GM12878 (cell line): ENCODE results near the gene SMIM44. TPM values are rescaled to one million over a fixed set of nuclear protein-coding genes. Genes with fewer than 3 reads are reported as not detected.

Experiments
- ATAC-seq: fragments of 200-7000 bp; cut with Tn5 transposase; 3 replicates; pipeline ENCODE4 v1.9.1; 2020; ENCODE audit warnings: mild to moderate bottlenecking, moderate library complexity
- BruUV-seq: library from RNA; stranded (reverse); fragments of 400-500 nt; replicated peaks from 2 replicates; lab custom pipeline; 2021; lab: Mats Ljungman, UMichigan
- CTCF ChIA-PET: fragments of 300-600 bp; sonication (Branson Sonifier 250); formaldehyde crosslinking; extraction: SDS; loops from one replicate; lab custom pipeline; 2021; ENCODE audit warnings: inconsistent platforms; lab: Yijun Ruan, JAX
- POLR2A ChIA-PET: fragments of 350-600 bp; formaldehyde crosslinking; extraction: SDS; loops from one replicate; lab custom pipeline; 2021; ENCODE audit warnings: inconsistent platforms; lab: Charles Lee
- RAD21 ChIA-PET: fragments of 300-600 bp; sonication (Branson Sonifier 250); formaldehyde crosslinking; loops from one replicate; lab custom pipeline; 2023; ENCODE audit warnings: antibody characterized with exemption; ENCODE audit not compliant: unreplicated experiment; lab: Charles Lee
- SMC1A ChIA-PET: fragments of 300-600 bp; sonication (Branson Sonifier 250); formaldehyde crosslinking; loops from one replicate; lab custom pipeline; 2023; ENCODE audit not compliant: unreplicated experiment, uncharacterized antibody; lab: Charles Lee
- DNase-seq: peaks from one replicate; pipeline ENCODE4 v3.0.0-alpha.2; 2011; ENCODE audit warnings: low read depth, low spot score
- FAIRE-seq: peaks from 3 replicates; lab custom pipeline; 2011; peaks lifted over from hg19 to GRCh38; lab: Jason Lieb, UNC
- H2AFZ ChIP-seq: 2 replicates; pipeline ENCODE4 v1.6.0; 2011; ENCODE audit warnings: low read depth, low read length, control low read depth; ENCODE audit not compliant: control insufficient read depth
- H3K27ac ChIP-seq: 2 replicates; pipeline ENCODE4 v1.5.1; 2011; ENCODE audit warnings: control low read depth; ENCODE audit not compliant: control insufficient read depth, insufficient read depth
- H3K27me3 ChIP-seq, 2 experiments: replicated peaks in 1 of 2; 2 replicates each; pipeline versions ENCODE4 v1.6.0 to v1.6.1; 2011; ENCODE audit warnings: low read length in 1 of 2; ENCODE audit not compliant: control insufficient read depth in 2 of 2, insufficient read depth in 2 of 2
- H3K36me3 ChIP-seq, 2 experiments: 2 replicates each; pipeline ENCODE4 v1.5.1; 2011; ENCODE audit warnings: low read length in 1 of 2; ENCODE audit not compliant: control insufficient read depth in 2 of 2, insufficient read depth in 2 of 2
- H3K4me1 ChIP-seq: 2 replicates; pipeline ENCODE4 v1.6.1; 2011; ENCODE audit warnings: mild to moderate bottlenecking, low read length, moderate library complexity, mixed read lengths; ENCODE audit not compliant: control insufficient read depth, insufficient read depth
- H3K4me2 ChIP-seq: 2 replicates; pipeline ENCODE4 v1.6.0; 2011; ENCODE audit warnings: control low read depth; ENCODE audit not compliant: control insufficient read depth, insufficient read depth
- H3K4me3 ChIP-seq: fragments of 200-600 bp; sonication (generic); 2 replicates; pipeline ENCODE4 v1.5.1; 2016
- H3K79me2 ChIP-seq: 2 replicates; pipeline ENCODE4 v1.6.0; 2011; ENCODE audit warnings: low read length; ENCODE audit not compliant: control insufficient read depth, insufficient read depth
- H3K9ac ChIP-seq: 2 replicates; pipeline ENCODE4 v1.8.0; 2011; ENCODE audit warnings: low read length, control low read depth, mixed read lengths; ENCODE audit not compliant: control insufficient read depth, insufficient read depth
- H3K9me3 ChIP-seq: replicated peaks from 3 replicates; pipeline ENCODE4 v1.5.1; 2011; ENCODE audit warnings: mild to moderate bottlenecking, low read length; ENCODE audit not compliant: control insufficient read depth, insufficient read depth
- H4K20me1 ChIP-seq: 2 replicates; pipeline ENCODE4 v1.6.0; 2011; ENCODE audit not compliant: control insufficient read depth, insufficient read depth
- ATF2 ChIP-seq: IDR thresholded peaks from 2 replicates; pipeline ENCODE4 v1.6.1; 2012; ENCODE audit warnings: low read length, inconsistent platforms
- BACH1 ChIP-seq: fragments of 450-650 bp; IDR thresholded peaks from 2 replicates; pipeline ENCODE4 v1.6.1; 2017; ENCODE audit warnings: mild to moderate bottlenecking, borderline replicate concordance
- BCL11A ChIP-seq: IDR thresholded peaks from 2 replicates; pipeline ENCODE4 v1.6.1; 2011; ENCODE audit warnings: low read depth, low read length
- CHD1 ChIP-seq: IDR thresholded peaks from 2 replicates; pipeline ENCODE4 v1.6.1; 2012; ENCODE audit warnings: low read depth, low read length, improper control_type of control experiment
- CHD4 ChIP-seq: fragments of 200-600 bp; sonication (generic); IDR thresholded peaks from 2 replicates; pipeline ENCODE4 v1.6.1; 2016; ENCODE audit warnings: mild to moderate bottlenecking
- E2F4 ChIP-seq: IDR thresholded peaks from 2 replicates; pipeline ENCODE4 v1.6.1; 2012; ENCODE audit warnings: low read depth, low read length, improper control_type of control experiment
- FOXK2 ChIP-seq: fragments of 450-650 bp; IDR thresholded peaks from 2 replicates; pipeline ENCODE4 v1.6.1; 2017; ENCODE audit warnings: mild to moderate bottlenecking, moderate library complexity
- GABPA ChIP-seq: IDR thresholded peaks from 2 replicates; pipeline ENCODE4 v1.6.1; 2014; ENCODE audit warnings: antibody characterized with exemption, low read depth, mild to moderate bottlenecking, inconsistent platforms
- HDAC6 ChIP-seq: fragments of 200-600 bp; sonication (generic); IDR thresholded peaks from one replicate; pipeline ENCODE4 v1.8.0; 2017; ENCODE audit warnings: antibody characterized with exemption; ENCODE audit not compliant: unreplicated experiment
- IRF4 ChIP-seq: IDR thresholded peaks from 2 replicates; pipeline ENCODE4 v1.6.1; 2011; ENCODE audit warnings: low read depth, low read length
- KLF5 ChIP-seq: fragments of 450-650 bp; IDR thresholded peaks from 2 replicates; pipeline ENCODE4 v1.6.1; 2014; ENCODE audit warnings: mild to moderate bottlenecking; ENCODE audit not compliant: partially characterized antibody
- MXI1 ChIP-seq: fragments of 150-350 bp; IDR thresholded peaks from 2 replicates; pipeline ENCODE4 v1.6.1; 2011; ENCODE audit warnings: low read depth, mild to moderate bottlenecking, inconsistent platforms, low read length, improper control_type of control experiment
- NFYA ChIP-seq: IDR thresholded peaks from 2 replicates; pipeline ENCODE4 v1.6.1; 2011; ENCODE audit warnings: low read depth, mild to moderate bottlenecking, low read length, improper control_type of control experiment, borderline replicate concordance
- NFYB ChIP-seq: IDR thresholded peaks from 2 replicates; pipeline ENCODE4 v1.6.1; 2011; ENCODE audit warnings: low read depth, mild to moderate bottlenecking, low read length, improper control_type of control experiment, moderate library complexity; ENCODE audit not compliant: insufficient read depth
- SMAD1 ChIP-seq: fragments of 450-650 bp; IDR thresholded peaks from 2 replicates; pipeline ENCODE4 v1.6.1; 2018; ENCODE audit warnings: mild to moderate bottlenecking, low read depth; ENCODE audit not compliant: partially characterized antibody
- TCF7 ChIP-seq: IDR thresholded peaks from 2 replicates; pipeline ENCODE4 v1.6.1; 2014; ENCODE audit warnings: antibody characterized with exemption, borderline replicate concordance
- YBX1 ChIP-seq: fragments of 450-650 bp; IDR thresholded peaks from 2 replicates; pipeline ENCODE4 v1.6.1; 2016; ENCODE audit warnings: antibody characterized with exemption
- ZNF217 ChIP-seq: fragments of 450-650 bp; IDR thresholded peaks from 2 replicates; pipeline ENCODE4 v1.6.1; 2017; ENCODE audit warnings: antibody characterized with exemption, mild to moderate bottlenecking
- ZNF592 ChIP-seq: fragments of 450-650 bp; IDR thresholded peaks from 2 replicates; pipeline ENCODE4 v1.6.1; 2017; ENCODE audit warnings: mild to moderate bottlenecking, moderate library complexity
- WGBS: methylation state at CpG from one replicate; pipeline ENCODE4 v1.1.6; 2016; ENCODE audit warnings: low lambda C conversion rate; ENCODE audit not compliant: insufficient replicate concordance, insufficient coverage; ENCODE audit errors: missing lambda C conversion rate; 5-methylcytosine and 5-hydroxymethylcytosine counted together
- in situ Hi-C: fragments of 300-500 bp; cut with MboI; formaldehyde crosslinking; loops from 9 replicates; pipeline ENCODE4 v1.14.3; 2018; ENCODE audit warnings: mixed read lengths
- intact Hi-C: fragments of 100-400 bp; cut with micrococcal nuclease; formaldehyde crosslinking; loops from one replicate; pipeline ENCODE4 v1.14.2; 2022; ENCODE audit not compliant: unreplicated experiment
- polyA plus RNA-seq, 11 experiments: library from polyadenylated mRNA; depleted of rRNA in 4 of 11; unstranded in 6 of 11; stranded (reverse) in 5 of 11; fragments of >200 nt; fragmentation: Nextera tagmentation in 4 of 11; fragmentation: Illumina TruSeq in 1 of 11; extraction: Ambion mirVana in 4 of 11; extraction: Trizol in 1 of 11; gene quantifications; 1 replicate in 1 of 11; 2 replicates in 10 of 11; pipeline versions ENCODE4 v1.2.1 to v1.2.3, GENCODE V29; 2011 to 2016; ENCODE audit warnings: inconsistent platforms in 2 of 11, missing spikeins in 2 of 11, low read depth in 1 of 11
- total RNA-seq, 4 experiments: library from RNA; depleted of rRNA in 3 of 4; stranded (reverse); fragments of >200 nt in 3 of 4; fragmentation: Illumina TruSeq in 1 of 4; extraction: Trizol in 1 of 4; gene quantifications; 2 replicates each; pipeline versions ENCODE4 v1.2.1 to v1.2.3, GENCODE V29; 2013 to 2021

The SMIM44 gene
- total and polyA plus RNA-seq, 10 of the 15 experiments (the other 5 are each of a cell fraction or from before 2014, with no cell fraction given) = not detected

DNA sequence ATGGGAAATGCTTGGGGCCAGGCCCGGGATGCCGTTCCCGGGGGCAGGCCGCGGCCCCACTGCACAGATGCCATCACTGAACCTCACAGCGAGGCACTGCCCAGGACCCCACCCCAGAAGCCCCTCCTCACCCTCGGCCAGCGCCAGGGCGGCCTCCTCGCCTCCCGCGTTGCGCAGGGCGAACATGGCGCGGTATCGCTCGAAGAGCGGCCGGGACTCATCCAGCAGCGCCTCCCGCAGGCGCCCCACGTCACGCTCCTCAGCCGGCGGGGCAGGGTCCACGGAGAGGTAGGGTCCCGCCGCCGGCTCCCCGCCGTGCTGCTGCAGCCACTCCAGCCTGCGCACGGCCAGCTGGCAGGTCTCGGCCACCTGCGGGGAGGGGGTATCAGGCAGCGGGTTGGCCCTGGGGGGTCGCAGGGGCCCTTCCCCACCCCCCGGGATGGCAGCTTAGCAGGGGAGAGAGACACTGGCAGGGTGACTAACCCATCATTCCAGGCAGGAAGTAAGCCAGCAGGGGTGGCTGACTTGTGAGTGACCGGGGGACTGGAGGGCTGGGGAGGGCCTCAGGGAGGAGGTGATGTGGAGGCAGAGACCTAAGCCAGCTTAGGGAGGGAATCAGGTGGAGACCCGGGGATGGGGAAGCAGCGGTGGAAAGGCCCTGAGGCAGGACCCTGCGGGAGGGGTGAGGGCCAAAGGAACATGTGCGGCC is 9.0 kb upstream of the SMIM44 start:
- intact Hi-C loops = no loop called here
- Histone ChIP-seq H3K4me3 (no peak overlapping the region), H4K20me1 (no peaks in the 10 kb centered on the region), H3K27ac (no peak overlapping the region), H3K9me3 (no peaks in the 10 kb centered on the region; the same call in 2 of the 3 replicates), H3K36me3 (peaks cover 6 to 19% of the 10 kb centered on the region in 2 experiments), H3K9ac (no peak overlapping the region), H3K79me2 (no peaks in the 10 kb centered on the region), H2AFZ (no peak overlapping the region), H3K27me3 (no peaks in the 10 kb centered on the region), H3K4me2 (no peak overlapping the region), H3K4me1 (no peaks in the 10 kb centered on the region)
- DNase-seq (no peak), ATAC-seq (no peak), FAIRE-seq (no peak)
- ChIA-PET POLR2A (no interaction called here), CTCF (interaction anchor here (1.5 kb wide), 1 partner anchor 63 kb away, joined by 4 read pairs; no protein-coding TSS in a partner anchor), RAD21 (no interaction called here), SMC1A (no interaction called here)
- TF ChIP-seq ATF2 = no peak
- TF ChIP-seq ZNF217 = no peak
- no peak for TF ChIP-seq NFYA
- no peak for TF ChIP-seq HDAC6
- TF ChIP-seq BACH1 = no peak
- no peak for TF ChIP-seq GABPA
- TF ChIP-seq TCF7 = no peak
- no peak for TF ChIP-seq CHD1
- TF ChIP-seq NFYB = no peak
- no peak for TF ChIP-seq ZNF592
- TF ChIP-seq BCL11A = no peak
- no peak for TF ChIP-seq E2F4
- no peak for TF ChIP-seq KLF5
- TF ChIP-seq SMAD1 = no peak
- TF ChIP-seq YBX1 = no peak
- TF ChIP-seq FOXK2 = no peak
- TF ChIP-seq MXI1 = no peak
- no peak for TF ChIP-seq IRF4
- no peak for TF ChIP-seq CHD4
- BruUV-seq = TSS peak; percentile 34
- WGBS = 98% methylated on average over 29 of the region's 45 CpGs
- in situ Hi-C loops = no loop called here
